Astrocyte (in vitro differentiated cells and primary cell): ENCODE measurements around the gene ALPK3. TPM values are rescaled to one million over a fixed set of nuclear protein-coding genes. Genes with fewer than 3 reads are reported as not detected.

ENCODE experiments used
- DNase-seq: peaks from one replicate; pipeline ENCODE4 v3.0.0-alpha.2; 2010; ENCODE audit warnings: low read depth
- FAIRE-seq: peaks from 2 replicates; lab custom pipeline; 2011; peaks lifted over from hg19 to GRCh38; lab: Jason Lieb, UNC
- H2AFZ ChIP-seq: 2 replicates; pipeline ENCODE4 v1.6.0; 2012; ENCODE audit warnings: low read depth, low read length, inconsistent platforms
- H3K27ac ChIP-seq: 2 replicates; pipeline ENCODE4 v1.5.1; 2011; ENCODE audit warnings: low read depth, low read length, inconsistent platforms
- H3K27me3 ChIP-seq: 2 replicates; pipeline ENCODE4 v1.6.0; 2011; ENCODE audit warnings: low read length, inconsistent platforms; ENCODE audit not compliant: insufficient read depth
- H3K36me3 ChIP-seq: 2 replicates; pipeline ENCODE4 v1.5.1; 2011; ENCODE audit warnings: low read length, inconsistent platforms; ENCODE audit not compliant: insufficient read depth
- H3K4me1 ChIP-seq: 2 replicates; pipeline ENCODE4 v1.5.1; 2011; ENCODE audit warnings: low read length, inconsistent platforms; ENCODE audit not compliant: insufficient read depth
- H3K4me2 ChIP-seq: 2 replicates; pipeline ENCODE4 v1.6.0; 2012; ENCODE audit warnings: low read length, inconsistent platforms
- H3K4me3 ChIP-seq: 2 replicates; pipeline ENCODE4 v1.5.1; 2011; ENCODE audit warnings: low read depth, mild to moderate bottlenecking, low read length, inconsistent platforms; ENCODE audit not compliant: insufficient read depth
- H3K79me2 ChIP-seq: 2 replicates; pipeline ENCODE4 v1.6.0; 2012; ENCODE audit warnings: mild to moderate bottlenecking, low read length, inconsistent platforms; ENCODE audit not compliant: insufficient read depth
- H3K9ac ChIP-seq: 2 replicates; pipeline ENCODE4 v1.6.0; 2012; ENCODE audit warnings: mild to moderate bottlenecking, low read length, inconsistent platforms
- H3K9me3 ChIP-seq: 2 replicates; pipeline ENCODE4 v1.5.1; 2012; ENCODE audit warnings: low read depth, mild to moderate bottlenecking, low read length, inconsistent platforms; ENCODE audit not compliant: insufficient read depth
- H4K20me1 ChIP-seq: 2 replicates; pipeline ENCODE4 v1.6.0; 2012; ENCODE audit warnings: low read length, inconsistent platforms; ENCODE audit not compliant: insufficient read depth
- H3K27ac Mint-ChIP-seq: one replicate; pipeline ENCODE4 v1.8.0; 2021; ENCODE audit warnings: mild to moderate bottlenecking, mixed read lengths; ENCODE audit not compliant: unreplicated experiment
- H3K27me3 Mint-ChIP-seq: one replicate; pipeline ENCODE4 v1.8.0; 2021; ENCODE audit warnings: low read depth, mixed read lengths; ENCODE audit not compliant: unreplicated experiment
- H3K36me3 Mint-ChIP-seq: one replicate; pipeline ENCODE4 v1.8.0; 2021; ENCODE audit warnings: low read depth, mixed read lengths; ENCODE audit not compliant: unreplicated experiment
- H3K4me1 Mint-ChIP-seq: one replicate; pipeline ENCODE4 v1.8.0; 2021; ENCODE audit warnings: low read depth, mixed read lengths; ENCODE audit not compliant: unreplicated experiment
- H3K4me3 Mint-ChIP-seq: one replicate; pipeline ENCODE4 v1.8.0; 2021; ENCODE audit warnings: mild to moderate bottlenecking, moderate library complexity, mixed read lengths; ENCODE audit not compliant: unreplicated experiment
- H3K9me3 Mint-ChIP-seq: one replicate; pipeline ENCODE4 v1.8.0; 2021; ENCODE audit warnings: mild to moderate bottlenecking, mixed read lengths; ENCODE audit not compliant: unreplicated experiment
- EZH2 ChIP-seq: IDR thresholded peaks from 2 replicates; pipeline ENCODE4 v1.6.1; 2012; ENCODE audit warnings: mild to moderate bottlenecking, low read length, inconsistent platforms; ENCODE audit not compliant: insufficient read depth
- total RNA-seq: library from RNA; stranded (reverse); gene quantifications from 2 replicates; pipeline ENCODE4 v1.2.1, GENCODE V29; 2021
- TF ChIP-seq, protein P1 (sequence below): IDR thresholded peaks from 2 replicates; pipeline ENCODE4 v1.5.1; 2011; ENCODE audit warnings: low read depth, mild to moderate bottlenecking, inconsistent platforms, low read length, moderate library complexity; ENCODE audit not compliant: insufficient read depth

ALPK3 gene
- total RNA-seq, 1 donor from 2014 or later: 9.1 TPM

DNA sequence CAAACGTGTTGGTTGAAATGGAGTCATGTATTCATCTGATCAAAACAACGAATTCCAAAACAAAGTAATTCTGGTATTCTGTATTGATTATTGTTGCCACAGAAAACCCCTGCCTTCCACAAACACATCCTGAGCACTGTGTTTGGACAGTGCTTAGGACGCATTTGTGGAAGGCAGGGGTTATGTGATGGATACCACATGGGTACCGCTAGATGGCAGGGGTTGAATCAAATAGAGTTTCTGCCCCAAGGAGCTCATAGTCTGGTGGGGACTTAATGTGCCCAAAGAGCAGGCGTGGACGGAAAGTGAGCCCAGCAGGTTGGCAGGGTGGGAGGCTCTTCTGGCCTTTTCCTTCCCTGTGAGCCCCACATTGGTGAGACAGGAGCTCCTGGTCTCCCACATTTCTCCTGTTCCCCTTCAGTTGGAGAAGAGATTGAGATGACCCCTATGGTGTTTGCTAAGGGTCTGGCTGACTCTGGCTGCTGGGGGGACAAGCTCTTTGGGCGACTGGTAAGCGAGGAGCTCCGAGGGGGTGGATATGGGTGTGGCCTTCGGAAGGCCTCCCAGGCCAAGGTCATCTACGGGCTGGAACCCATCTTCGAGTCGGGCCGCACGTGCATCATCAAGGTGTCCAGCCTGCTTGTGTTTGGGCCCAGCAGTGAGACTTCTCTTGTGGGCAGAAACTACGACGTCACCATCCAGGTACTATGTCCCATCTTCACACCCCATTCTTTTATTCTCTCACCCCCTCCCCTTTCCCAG lies 45.2 kb downstream of the ALPK3 start:
- FAIRE-seq (no peak), DNase-seq (no peak)
- Histone ChIP-seq H3K79me2 (no peaks in the 10 kb centered on the region), H3K9me3 (no peaks in the 10 kb centered on the region), H3K27me3 (no peaks in the 10 kb centered on the region), H3K36me3 (no peaks in the 10 kb centered on the region), H3K4me1 (no peaks in the 10 kb centered on the region), H2AFZ (no peak overlapping the region), H3K27ac (no peak overlapping the region), H3K9ac (no peak overlapping the region), H4K20me1 (no peaks in the 10 kb centered on the region), H3K4me3 (no peak overlapping the region), H3K4me2 (no peak overlapping the region)
- Mint-ChIP-seq H3K9me3 (no peaks in the 10 kb centered on the region), H3K27ac (no peak overlapping the region), H3K36me3 (peaks cover 6% of the 10 kb centered on the region), H3K4me3 (no peak overlapping the region), H3K27me3 (peaks cover 3% of the 10 kb centered on the region), H3K4me1 (no peaks in the 10 kb centered on the region)
- TF ChIP-seq, protein P1, sequence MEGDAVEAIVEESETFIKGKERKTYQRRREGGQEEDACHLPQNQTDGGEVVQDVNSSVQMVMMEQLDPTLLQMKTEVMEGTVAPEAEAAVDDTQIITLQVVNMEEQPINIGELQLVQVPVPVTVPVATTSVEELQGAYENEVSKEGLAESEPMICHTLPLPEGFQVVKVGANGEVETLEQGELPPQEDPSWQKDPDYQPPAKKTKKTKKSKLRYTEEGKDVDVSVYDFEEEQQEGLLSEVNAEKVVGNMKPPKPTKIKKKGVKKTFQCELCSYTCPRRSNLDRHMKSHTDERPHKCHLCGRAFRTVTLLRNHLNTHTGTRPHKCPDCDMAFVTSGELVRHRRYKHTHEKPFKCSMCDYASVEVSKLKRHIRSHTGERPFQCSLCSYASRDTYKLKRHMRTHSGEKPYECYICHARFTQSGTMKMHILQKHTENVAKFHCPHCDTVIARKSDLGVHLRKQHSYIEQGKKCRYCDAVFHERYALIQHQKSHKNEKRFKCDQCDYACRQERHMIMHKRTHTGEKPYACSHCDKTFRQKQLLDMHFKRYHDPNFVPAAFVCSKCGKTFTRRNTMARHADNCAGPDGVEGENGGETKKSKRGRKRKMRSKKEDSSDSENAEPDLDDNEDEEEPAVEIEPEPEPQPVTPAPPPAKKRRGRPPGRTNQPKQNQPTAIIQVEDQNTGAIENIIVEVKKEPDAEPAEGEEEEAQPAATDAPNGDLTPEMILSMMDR: no peak
- no peak for TF ChIP-seq EZH2

DNA sequence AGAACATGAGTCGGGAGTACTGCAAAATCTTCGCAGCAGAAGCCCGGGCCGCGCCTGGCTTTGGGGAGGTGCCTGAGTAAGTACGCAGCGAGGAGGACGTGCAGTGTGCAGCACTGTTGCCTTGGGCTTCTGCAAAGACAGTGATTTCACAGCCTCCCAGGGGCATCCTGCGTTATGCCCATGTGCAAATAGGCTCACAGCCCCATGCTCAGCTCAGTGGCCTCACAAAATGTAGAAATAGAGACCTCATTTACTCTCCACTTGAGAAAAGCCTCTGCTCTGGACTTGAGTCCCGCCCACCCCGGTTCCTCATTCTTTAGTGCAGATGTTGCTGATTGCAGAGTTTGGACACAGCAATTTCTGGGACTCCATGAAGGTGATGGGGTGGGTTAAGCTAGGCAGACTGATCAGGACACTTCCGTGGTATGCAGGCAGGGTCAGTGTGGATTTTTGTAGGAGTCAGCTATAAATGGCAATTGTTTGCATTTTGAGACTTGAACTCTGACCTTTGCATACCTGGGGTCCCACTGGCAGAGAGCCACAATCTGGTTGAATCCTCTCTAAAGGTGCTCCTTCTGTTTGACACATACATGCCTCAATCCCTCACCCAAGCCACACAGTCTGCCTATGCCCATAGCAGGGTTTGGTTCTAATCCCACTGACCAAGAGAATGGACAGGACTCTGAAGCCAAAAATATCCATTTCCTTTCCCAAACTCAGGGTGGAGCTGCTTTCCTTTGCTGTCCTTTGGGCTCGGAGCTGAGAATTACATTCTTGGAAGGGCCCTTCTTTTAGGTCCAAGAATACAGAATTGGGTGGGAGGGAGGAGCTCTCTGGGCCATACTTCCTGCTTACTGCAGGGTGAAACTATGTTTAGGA lies 46.6 kb downstream of the ALPK3 start:
- Histone ChIP-seq H3K4me1 (no peaks in the 10 kb centered on the region), H4K20me1 (no peaks in the 10 kb centered on the region), H3K36me3 (no peaks in the 10 kb centered on the region), H2AFZ (no peak overlapping the region), H3K27ac (no peak overlapping the region), H3K27me3 (no peaks in the 10 kb centered on the region), H3K9me3 (no peaks in the 10 kb centered on the region), H3K4me3 (no peak overlapping the region), H3K4me2 (no peak overlapping the region), H3K9ac (no peak overlapping the region), H3K79me2 (no peaks in the 10 kb centered on the region)
- Mint-ChIP-seq H3K27me3 (peaks cover 3% of the 10 kb centered on the region), H3K36me3 (peaks cover 12% of the 10 kb centered on the region), H3K4me1 (no peaks in the 10 kb centered on the region), H3K9me3 (no peaks in the 10 kb centered on the region), H3K4me3 (no peak overlapping the region), H3K27ac (no peak overlapping the region)
- TF ChIP-seq, protein P1: no peak
- no peak for TF ChIP-seq EZH2
- DNase-seq (peak; percentile 6), FAIRE-seq (no peak)
